ENCODE data around the gene SLC37A1. TPM values are rescaled to one million over a fixed set of nuclear protein-coding genes. Genes with fewer than 3 reads are reported as not detected.

The SLC37A1 gene
- total and polyA plus RNA-seq, 2 of the 13 experiments (the other 11 are each of a cell fraction or from before 2014, with no cell fraction given) = 0.22 to 0.40 TPM

- H3K4me3 ChIP-seq (replicated peaks in 1 of 3; ENCODE audit: insufficient read depth in 1 of 3, low read depth in 2 of 3, low read length in 3 of 3) = no peak overlapping the region
- 41% methylated on average over 18 of the region's 25 CpGs for WGBS (ENCODE audit: low lambda C conversion rate)
Observed at GRCh38 chr21:42476388-42477331, 37.0 kb upstream of the SLC37A1 start.

DNA sequence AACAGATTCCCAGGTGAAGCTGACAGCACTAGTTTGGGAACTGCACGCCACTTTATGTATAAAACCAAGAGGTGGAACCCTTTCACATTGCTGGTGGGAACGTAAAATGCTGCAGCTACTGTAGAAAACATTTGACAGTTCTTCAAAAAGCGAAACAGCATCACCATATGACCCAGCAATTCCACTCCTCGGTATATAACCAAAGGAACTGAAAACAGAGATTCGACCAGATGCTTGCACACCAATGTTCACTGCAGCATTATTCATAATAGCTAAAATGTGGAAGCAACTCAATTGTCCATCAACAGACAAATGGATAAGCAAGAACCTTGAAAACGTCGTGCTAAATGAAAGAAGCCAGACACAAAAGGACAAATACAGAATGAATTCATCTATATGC is 35.1 kb upstream of the SLC37A1 start:
- in situ Hi-C loops (cut with HindIII; ENCODE audit: extremely low pct_ligation_motif_present, low pct_unique_long_range_greater_than_20kb) (no loop called here), intact Hi-C loops (cut with micrococcal nuclease; ENCODE audit: unreplicated experiment) (no loop called here)
- no peak overlapping the region for H2AFZ ChIP-seq (ENCODE audit: low read length)
- POLR2A ChIA-PET = no interaction called here
- WGBS (ENCODE audit: low lambda C conversion rate) = 32% methylated on average over 7 of the region's 7 CpGs
- H3K4me2 ChIP-seq (ENCODE audit: low read depth, low read length) = no peak overlapping the region
- no peaks in the 10 kb centered on the region for H3K9me3 ChIP-seq (ENCODE audit: low read length)
- H3K4me1 ChIP-seq (ENCODE audit: insufficient read depth, low read length) = peaks cover 12% of the 10 kb centered on the region
- H3K27me3 ChIP-seq (ENCODE audit: control insufficient read depth in 1 of 2, insufficient read depth in 2 of 2, low read length in 2 of 2) = peaks cover 0 to 3% of the 10 kb centered on the region in 2 experiments; a peak in 1 of 5 replicates
- no peak overlapping the region for H3K9ac ChIP-seq (ENCODE audit: insufficient read depth, low read depth, low read length)
- TF ChIP-seq NFYB (CRISPR knock-in tag; IDR thresholded peaks at IDR 0.05) = no peak
- FAIRE-seq (no peak), ATAC-seq (no peak), DNase-seq (ENCODE audit: low spot score) (no peak)
- no peaks in the 10 kb centered on the region for H4K20me1 ChIP-seq (ENCODE audit: insufficient read depth, low read length)
- CTCF ChIA-PET (ENCODE audit: low intra/inter-chr PET ratio, low total read pairs) = no interaction called here
- no peak overlapping the region for H3K4me3 ChIP-seq (replicated peaks in 1 of 3; ENCODE audit: insufficient read depth in 1 of 3, low read depth in 2 of 3, low read length in 3 of 3)
- no TSS peak for BruUV-seq (replicated peaks)
- no peak overlapping the region for H3K27ac ChIP-seq (ENCODE audit: extremely low read length, insufficient read depth, low read length)
- H3K79me2 ChIP-seq (ENCODE audit: insufficient read depth, low read length) = no peaks in the 10 kb centered on the region
- H3K36me3 ChIP-seq (replicated peaks in 1 of 2; ENCODE audit: control insufficient read depth in 1 of 2, insufficient read depth in 2 of 2, low read length in 2 of 2) = no peaks in the 10 kb centered on the region

More at GRCh38 chr21:42476388-42477331, 37.0 kb upstream of the SLC37A1 start:
- H3K9me3 ChIP-seq (ENCODE audit: low read length) = no peaks in the 10 kb centered on the region
- ATAC-seq (no peak), DNase-seq (ENCODE audit: low spot score) (no peak), FAIRE-seq (no peak)
- H3K4me2 ChIP-seq (ENCODE audit: low read depth, low read length) = no peak overlapping the region
- H3K79me2 ChIP-seq (ENCODE audit: insufficient read depth, low read length) = no peaks in the 10 kb centered on the region
- H3K27me3 ChIP-seq (ENCODE audit: control insufficient read depth in 1 of 2, insufficient read depth in 2 of 2, low read length in 2 of 2) = peaks cover 0 to 3% of the 10 kb centered on the region in 2 experiments; a peak in 1 of 5 replicates
- in situ Hi-C loops (cut with HindIII; ENCODE audit: extremely low pct_ligation_motif_present, low pct_unique_long_range_greater_than_20kb) (no loop called here), intact Hi-C loops (cut with micrococcal nuclease; ENCODE audit: unreplicated experiment) (no loop called here)
- no peak overlapping the region for H3K9ac ChIP-seq (ENCODE audit: insufficient read depth, low read depth, low read length)
- BruUV-seq (replicated peaks) = no TSS peak
- no peak overlapping the region for H3K27ac ChIP-seq (ENCODE audit: extremely low read length, insufficient read depth, low read length)
- no peak overlapping the region for H2AFZ ChIP-seq (ENCODE audit: low read length)
- ChIA-PET CTCF (ENCODE audit: low intra/inter-chr PET ratio, low total read pairs) (no interaction called here), POLR2A (no interaction called here)
- no peak for TF ChIP-seq TAF1 (CRISPR knock-in tag; IDR thresholded peaks at IDR 0.05)
- no peaks in the 10 kb centered on the region for H4K20me1 ChIP-seq (ENCODE audit: insufficient read depth, low read length)
- no peaks in the 10 kb centered on the region for H3K36me3 ChIP-seq (replicated peaks in 1 of 2; ENCODE audit: control insufficient read depth in 1 of 2, insufficient read depth in 2 of 2, low read length in 2 of 2)
- peaks cover 14% of the 10 kb centered on the region for H3K4me1 ChIP-seq (ENCODE audit: insufficient read depth, low read length)

Measured in HepG2 (cell line).